ENCODE results near the gene RBMS2. TPM values are rescaled to one million over a fixed set of nuclear protein-coding genes. Genes with fewer than 3 reads are reported as not detected.

Gene RBMS2
- total RNA-seq, 1 experiment from 2014 or later = 18.2 TPM

GRCh38 chr12:56616244-56616643, 94.6 kb downstream of the RBMS2 start:
- BruUV-seq (replicated peaks) = no TSS peak
- in situ Hi-C loops (cut with HindIII; ENCODE audit: low pct_unique_long_range_greater_than_20kb, low sequenced_read_pairs) (no loop called here), intact Hi-C loops (cut with micrococcal nuclease; ENCODE audit: unreplicated experiment) (no loop called here)
- POLR2A ChIA-PET = no interaction called here
- CTCF ChIA-PET = no interaction called here
- DNase-seq (ENCODE audit: low read depth, low spot score) (no peak), ATAC-seq (no peak)
- no peak overlapping the region for H3K4me3 ChIP-seq (ENCODE audit: low read depth in 2 of 2, low read length in 2 of 2)
- H3K27me3 ChIP-seq (ENCODE audit: control insufficient read depth, insufficient read depth, low read length) = no peaks in the 10 kb centered on the region
- no peak for TF ChIP-seq TCF7L2 (IDR thresholded peaks at IDR 0.05; ENCODE audit: low read depth, low read length)
- no peak for TF ChIP-seq CTCF (IDR thresholded peaks at IDR 0.05)
- no peak for TF ChIP-seq SIN3A (IDR thresholded peaks at IDR 0.05; ENCODE audit: borderline replicate concordance, insufficient read depth, low read depth, low read length)
- TF ChIP-seq POLR2AphosphoS5 (IDR thresholded peaks at IDR 0.05; ENCODE audit: low read depth, low read length) = no peak
- no peak for TF ChIP-seq REST (IDR thresholded peaks at IDR 0.05; ENCODE audit: insufficient read depth in 1 of 2, low read depth in 2 of 2, low read length in 1 of 2)
- no peaks in the 10 kb centered on the region for H3K9me3 ChIP-seq (ENCODE audit: control insufficient read depth, insufficient read depth, low read depth, low read length)
- H3K27ac ChIP-seq (ENCODE audit: low read length) = no peak overlapping the region
- H3K36me3 ChIP-seq (ENCODE audit: control insufficient read depth, insufficient read depth, low read length) = peaks cover 49% of the 10 kb centered on the region
- H3K4me1 ChIP-seq (ENCODE audit: control insufficient read depth, insufficient read depth, low read length) = no peaks in the 10 kb centered on the region

- no peak for ATAC-seq
- ChIA-PET CTCF (no interaction called here), POLR2A (no interaction called here)
- intact Hi-C loops (cut with micrococcal nuclease; ENCODE audit: unreplicated experiment) (no loop called here), in situ Hi-C loops (cut with HindIII; ENCODE audit: low pct_unique_long_range_greater_than_20kb, low sequenced_read_pairs) (no loop called here)
- peaks cover 42% of the 10 kb centered on the region for H3K36me3 ChIP-seq (ENCODE audit: control insufficient read depth, insufficient read depth, low read length)
- no peak overlapping the region for H3K4me3 ChIP-seq (ENCODE audit: low read depth in 2 of 2, low read length in 2 of 2)
- TF ChIP-seq CTCF (IDR thresholded peaks at IDR 0.05) (no peak), TCF7L2 (IDR thresholded peaks at IDR 0.05; ENCODE audit: low read depth, low read length) (no peak), POLR2AphosphoS5 (IDR thresholded peaks at IDR 0.05; ENCODE audit: low read depth, low read length) (no peak), REST (IDR thresholded peaks at IDR 0.05; ENCODE audit: insufficient read depth in 1 of 2, low read depth in 2 of 2, low read length in 1 of 2) (no peak), SIN3A (IDR thresholded peaks at IDR 0.05; ENCODE audit: borderline replicate concordance, insufficient read depth, low read depth, low read length) (no peak)
- H3K9me3 ChIP-seq (ENCODE audit: control insufficient read depth, insufficient read depth, low read depth, low read length) = no peaks in the 10 kb centered on the region
- no peaks in the 10 kb centered on the region for H3K4me1 ChIP-seq (ENCODE audit: control insufficient read depth, insufficient read depth, low read length)
- H3K27me3 ChIP-seq (ENCODE audit: control insufficient read depth, insufficient read depth, low read length) = no peaks in the 10 kb centered on the region
- DNase-seq (ENCODE audit: low read depth, low spot score) = no peak
- BruUV-seq (replicated peaks) = no TSS peak
- no peak overlapping the region for H3K27ac ChIP-seq (ENCODE audit: low read length)
These were observed 95.3 kb downstream of the RBMS2 start for GRCh38 chr12:56616925-56617324.

Data from Panc1 (cell line).